HepG2 (cell line): ENCODE results near the gene PTH.

Source experiments
- CEBPB ChIP-seq: IDR thresholded peaks from 2 replicates; pipeline ENCODE4 v1.6.1; 2011; ENCODE audit warnings: low read depth, low read length, improper control_type of control experiment, borderline replicate concordance
- EP300 ChIP-seq, 3 experiments: sonication (generic) in 1 of 3; formaldehyde crosslinking in 1 of 3; IDR thresholded peaks; 2 replicates each; pipeline versions ENCODE4 v1.5.1 to v1.6.1; 2011 to 2020; ENCODE audit warnings: low read depth in 2 of 3, low read length in 2 of 3, borderline replicate concordance in 1 of 3, improper control_type of control experiment in 1 of 3, mild to moderate bottlenecking in 1 of 3, missing genetic modification reagents in 1 of 3, moderate library complexity in 1 of 3
- EZH2 ChIP-seq: conservative IDR thresholded peaks from 2 replicates; pipeline ENCODE4 v1.6.1; 2012; ENCODE audit warnings: mild to moderate bottlenecking, low read depth, low read length, moderate library complexity
- MAFF ChIP-seq: IDR thresholded peaks from 2 replicates; pipeline ENCODE4 v1.6.1; 2011; ENCODE audit warnings: low read depth, low read length, improper control_type of control experiment
- NCOA2 ChIP-seq: sonication (generic); formaldehyde crosslinking; IDR thresholded peaks from 2 replicates; pipeline ENCODE4 v1.8.0; 2022; ENCODE audit warnings: inconsistent platforms
- POLR2A ChIP-seq, 2 experiments: IDR thresholded peaks; 2 replicates each; pipeline ENCODE4 v1.6.1; 2011; ENCODE audit warnings: low read depth in 2 of 2, low read length in 2 of 2, mild to moderate bottlenecking in 1 of 2, moderate library complexity in 1 of 2; ENCODE audit not compliant: insufficient read depth in 1 of 2
- POLR2AphosphoS5 ChIP-seq: IDR thresholded peaks from 2 replicates; pipeline ENCODE4 v1.6.1; 2012; ENCODE audit warnings: low read depth, low read length
- ZNF282 ChIP-seq: fragments of 450-650 bp; IDR thresholded peaks from 2 replicates; pipeline ENCODE4 v1.6.1; 2018; ENCODE audit not compliant: partially characterized antibody
- ZNF790 ChIP-seq: sonication (generic); formaldehyde crosslinking; IDR thresholded peaks from 2 replicates; pipeline ENCODE4 v1.8.0; 2022; ENCODE audit warnings: missing genetic modification reagents, mild to moderate bottlenecking, borderline replicate concordance
- TF ChIP-seq, protein P1 (sequence below): sonication (generic); formaldehyde crosslinking; IDR thresholded peaks from 2 replicates; pipeline ENCODE4 v1.5.0; 2020; ENCODE audit warnings: mild to moderate bottlenecking, missing genetic modification reagents, moderate library complexity
- TF ChIP-seq, protein P2 (sequence below): sonication (generic); formaldehyde crosslinking; IDR thresholded peaks from 2 replicates; pipeline ENCODE4 v1.4.0; 2020; ENCODE audit warnings: missing genetic modification reagents, borderline replicate concordance

DNA sequence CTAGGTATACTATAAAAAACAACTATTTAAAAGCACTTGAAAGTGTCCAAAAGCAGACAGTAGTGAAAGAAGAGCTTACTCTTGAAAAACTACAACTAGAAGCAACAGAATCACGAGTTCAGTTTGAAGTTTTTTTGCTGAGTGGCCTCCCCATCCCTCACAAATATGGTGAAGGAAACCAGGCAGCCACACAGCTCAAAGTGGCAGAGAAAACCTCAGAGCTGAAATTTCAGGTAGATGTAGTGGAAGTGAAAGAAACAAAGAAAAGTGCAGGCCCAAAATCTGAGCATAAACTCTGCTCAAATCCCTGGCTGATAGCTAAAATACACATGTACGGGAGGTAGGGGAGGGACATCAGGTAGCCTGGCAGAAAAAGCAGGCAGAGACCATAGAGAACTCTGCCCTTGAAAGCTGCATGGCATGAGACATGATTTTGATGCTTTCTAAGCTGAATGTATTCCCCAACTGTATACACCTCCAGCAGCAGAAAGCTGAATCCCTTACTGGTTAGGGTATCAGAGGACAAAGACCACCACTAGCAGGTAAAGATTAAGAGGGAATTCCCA lies 44.9 kb downstream of the PTH start:
- TF ChIP-seq CEBPB = no peak
- TF ChIP-seq POLR2A (IDR thresholded peaks at IDR 0.05; ENCODE audit: insufficient read depth in 1 of 2, low read depth in 2 of 2, low read length in 2 of 2) = no peak
- TF ChIP-seq, protein P1, sequence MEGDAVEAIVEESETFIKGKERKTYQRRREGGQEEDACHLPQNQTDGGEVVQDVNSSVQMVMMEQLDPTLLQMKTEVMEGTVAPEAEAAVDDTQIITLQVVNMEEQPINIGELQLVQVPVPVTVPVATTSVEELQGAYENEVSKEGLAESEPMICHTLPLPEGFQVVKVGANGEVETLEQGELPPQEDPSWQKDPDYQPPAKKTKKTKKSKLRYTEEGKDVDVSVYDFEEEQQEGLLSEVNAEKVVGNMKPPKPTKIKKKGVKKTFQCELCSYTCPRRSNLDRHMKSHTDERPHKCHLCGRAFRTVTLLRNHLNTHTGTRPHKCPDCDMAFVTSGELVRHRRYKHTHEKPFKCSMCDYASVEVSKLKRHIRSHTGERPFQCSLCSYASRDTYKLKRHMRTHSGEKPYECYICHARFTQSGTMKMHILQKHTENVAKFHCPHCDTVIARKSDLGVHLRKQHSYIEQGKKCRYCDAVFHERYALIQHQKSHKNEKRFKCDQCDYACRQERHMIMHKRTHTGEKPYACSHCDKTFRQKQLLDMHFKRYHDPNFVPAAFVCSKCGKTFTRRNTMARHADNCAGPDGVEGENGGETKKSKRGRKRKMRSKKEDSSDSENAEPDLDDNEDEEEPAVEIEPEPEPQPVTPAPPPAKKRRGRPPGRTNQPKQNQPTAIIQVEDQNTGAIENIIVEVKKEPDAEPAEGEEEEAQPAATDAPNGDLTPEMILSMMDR (CRISPR knock-in tag) = no peak
- TF ChIP-seq MAFF = no peak
- TF ChIP-seq ZNF282 = no peak
- TF ChIP-seq EP300 (IDR thresholded peaks at IDR 0.05; ENCODE audit: low read depth in 2 of 2, low read length in 2 of 2) = no peak
- TF ChIP-seq EP300 (CRISPR knock-in tag; IDR thresholded peaks at IDR 0.05; ENCODE audit: borderline replicate concordance) = no peak
- no peak for TF ChIP-seq NCOA2 (CRISPR knock-in tag)
- TF ChIP-seq, protein P2, sequence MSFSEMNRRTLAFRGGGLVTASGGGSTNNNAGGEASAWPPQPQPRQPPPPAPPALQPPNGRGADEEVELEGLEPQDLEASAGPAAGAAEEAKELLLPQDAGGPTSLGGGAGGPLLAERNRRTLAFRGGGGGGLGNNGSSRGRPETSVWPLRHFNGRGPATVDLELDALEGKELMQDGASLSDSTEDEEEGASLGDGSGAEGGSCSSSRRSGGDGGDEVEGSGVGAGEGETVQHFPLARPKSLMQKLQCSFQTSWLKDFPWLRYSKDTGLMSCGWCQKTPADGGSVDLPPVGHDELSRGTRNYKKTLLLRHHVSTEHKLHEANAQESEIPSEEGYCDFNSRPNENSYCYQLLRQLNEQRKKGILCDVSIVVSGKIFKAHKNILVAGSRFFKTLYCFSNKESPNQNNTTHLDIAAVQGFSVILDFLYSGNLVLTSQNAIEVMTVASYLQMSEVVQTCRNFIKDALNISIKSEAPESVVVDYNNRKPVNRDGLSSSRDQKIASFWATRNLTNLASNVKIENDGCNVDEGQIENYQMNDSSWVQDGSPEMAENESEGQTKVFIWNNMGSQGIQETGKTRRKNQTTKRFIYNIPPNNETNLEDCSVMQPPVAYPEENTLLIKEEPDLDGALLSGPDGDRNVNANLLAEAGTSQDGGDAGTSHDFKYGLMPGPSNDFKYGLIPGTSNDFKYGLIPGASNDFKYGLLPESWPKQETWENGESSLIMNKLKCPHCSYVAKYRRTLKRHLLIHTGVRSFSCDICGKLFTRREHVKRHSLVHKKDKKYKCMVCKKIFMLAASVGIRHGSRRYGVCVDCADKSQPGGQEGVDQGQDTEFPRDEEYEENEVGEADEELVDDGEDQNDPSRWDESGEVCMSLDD (CRISPR knock-in tag) = no peak
- TF ChIP-seq POLR2AphosphoS5 = no peak
- TF ChIP-seq ZNF790 (CRISPR knock-in tag) = no peak
- TF ChIP-seq EZH2 = no peak
